ENCODE results near the gene STK38L.

The STK38L gene

GRCh38 chr12:27319409-27319808, 75.3 kb downstream of the STK38L start:
- DNase-seq (ENCODE audit: low spot score) = no peak

GRCh38 chr12:27319848-27320247, 75.8 kb downstream of the STK38L start:
- DNase-seq (ENCODE audit: low spot score) = no peak

GRCh38 chr12:27324530-27324929, 80.4 kb downstream of the STK38L start:
- no peak for DNase-seq (ENCODE audit: low spot score)

GRCh38 chr12:27330846-27331245, 86.8 kb downstream of the STK38L start:
- DNase-seq (ENCODE audit: low spot score) = no peak

- DNase-seq (ENCODE audit: low spot score) = peak; percentile 46
These were observed 87.3 kb downstream of the STK38L start for GRCh38 chr12:27331291-27331926.

GRCh38 chr12:27331927-27332324, 87.8 kb downstream of the STK38L start:
- no peak for DNase-seq (ENCODE audit: low spot score)

GRCh38 chr12:27332407-27332713, 88.3 kb downstream of the STK38L start:
- DNase-seq (ENCODE audit: low spot score) = no peak

- no peak for DNase-seq (ENCODE audit: low spot score)
These were observed 88.8 kb downstream of the STK38L start, which contains the start of gene BMAL2 for GRCh38 chr12:27332714-27333402. Gene BMAL2 (plus strand): TSS chr12:27332836. CDS start chr12:27333073, 237 bp downstream.

GRCh38 chr12:27333403-27334009, 89.4 kb downstream of the STK38L start:
- peak; percentile 17 for DNase-seq (ENCODE audit: low spot score)

- no peak for DNase-seq (ENCODE audit: low spot score)
These were observed 90.1 kb downstream of the STK38L start for GRCh38 chr12:27334042-27334720.

GRCh38 chr12:27334721-27335082, 90.6 kb downstream of the STK38L start:
- DNase-seq (ENCODE audit: low spot score) = no peak

GRCh38 chr12:27335364-27336281, 91.5 kb downstream of the STK38L start:
- no peak for DNase-seq (ENCODE audit: low spot score)

- no peak for DNase-seq (ENCODE audit: low spot score)
These were observed 92.2 kb downstream of the STK38L start for GRCh38 chr12:27336282-27336653.

- no peak for DNase-seq (ENCODE audit: low spot score)
These were observed 93.3 kb downstream of the STK38L start for GRCh38 chr12:27337376-27337775.

- DNase-seq (ENCODE audit: low spot score) = no peak
These were observed 94.4 kb downstream of the STK38L start for GRCh38 chr12:27338473-27338872.

GRCh38 chr12:27340971-27341370, 96.9 kb downstream of the STK38L start:
- DNase-seq (ENCODE audit: low spot score) = no peak

GRCh38 chr12:27342536-27342935, 98.5 kb downstream of the STK38L start:
- DNase-seq (ENCODE audit: low spot score) = no peak

GRCh38 chr12:27343255-27344000, 99.3 kb downstream of the STK38L start:
- no peak for DNase-seq (ENCODE audit: low spot score)

GRCh38 chr12:27344246-27344645, 100.2 kb downstream of the STK38L start:
- no peak for DNase-seq (ENCODE audit: low spot score)

- no peak for DNase-seq (ENCODE audit: low spot score)
These were observed 100.7 kb downstream of the STK38L start for GRCh38 chr12:27344760-27345159.

- no peak for DNase-seq (ENCODE audit: low spot score)
These were observed 101.3 kb downstream of the STK38L start for GRCh38 chr12:27345376-27345775.
